ENCODE data around the gene AGAP3. TPM values are rescaled to one million over a fixed set of nuclear protein-coding genes. Genes with fewer than 3 reads are reported as not detected.

AGAP3 gene
- total RNA-seq, 1 experiment from 2014 or later = 115 TPM

DNA sequence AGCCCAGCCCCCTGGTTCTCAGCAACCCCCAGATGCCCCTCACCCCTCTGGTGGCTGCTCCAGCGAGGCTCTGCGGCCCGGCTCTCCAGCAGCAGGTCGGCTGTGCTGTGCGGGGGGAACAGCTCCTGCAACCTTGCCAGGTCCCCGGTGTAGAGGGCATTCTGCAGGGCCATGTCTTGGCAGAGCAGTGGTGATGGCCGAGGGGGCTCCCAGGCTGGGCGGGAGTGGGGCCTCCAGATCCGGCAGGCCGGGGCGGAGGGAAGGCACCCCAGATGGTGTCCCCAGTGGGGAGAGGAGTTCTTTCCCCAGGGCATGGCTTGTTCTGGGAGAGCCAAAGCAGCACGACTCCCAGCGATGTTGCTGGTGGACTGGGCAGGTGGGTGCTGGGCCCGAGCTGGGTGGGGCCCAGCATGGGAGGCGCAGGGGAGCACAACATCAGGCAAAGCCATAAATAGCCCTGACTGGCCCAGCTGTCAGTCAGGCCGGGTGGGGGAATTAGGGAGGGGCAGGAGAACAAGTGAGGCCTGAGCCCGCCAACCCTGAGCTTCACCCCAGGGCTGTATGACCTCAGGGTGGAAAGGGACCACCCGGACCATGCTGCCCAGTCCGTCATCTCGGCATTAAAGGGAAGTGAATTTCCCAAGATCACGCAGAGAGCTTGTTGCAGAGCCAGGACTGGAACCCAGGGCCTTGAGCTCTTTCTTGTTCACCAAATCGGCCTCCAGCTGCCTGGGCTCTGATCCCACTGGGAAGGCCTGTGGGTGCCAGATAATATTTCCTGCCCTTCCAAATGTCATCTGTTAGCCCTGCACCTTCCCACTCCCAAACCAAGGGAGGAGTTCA, 101.4 kb downstream of the AGAP3 start:
- POLR2A ChIA-PET (ENCODE audit: low non-redundant PET) = no interaction called here
- intact Hi-C loops (cut with micrococcal nuclease; ENCODE audit: unreplicated experiment) = no loop called here
- no peak for DNase-seq (ENCODE audit: low spot score)
- H3K27ac ChIP-seq (ENCODE audit: low read depth, low read length, poor library complexity, severe bottlenecking) = no peak overlapping the region
- no peaks in the 10 kb centered on the region for H3K4me1 ChIP-seq (ENCODE audit: insufficient read depth, low read length, poor library complexity, severe bottlenecking)
- no peaks in the 10 kb centered on the region for H3K36me3 ChIP-seq (ENCODE audit: insufficient read depth, low read length, poor library complexity, severe bottlenecking)
- TF ChIP-seq, protein P1, sequence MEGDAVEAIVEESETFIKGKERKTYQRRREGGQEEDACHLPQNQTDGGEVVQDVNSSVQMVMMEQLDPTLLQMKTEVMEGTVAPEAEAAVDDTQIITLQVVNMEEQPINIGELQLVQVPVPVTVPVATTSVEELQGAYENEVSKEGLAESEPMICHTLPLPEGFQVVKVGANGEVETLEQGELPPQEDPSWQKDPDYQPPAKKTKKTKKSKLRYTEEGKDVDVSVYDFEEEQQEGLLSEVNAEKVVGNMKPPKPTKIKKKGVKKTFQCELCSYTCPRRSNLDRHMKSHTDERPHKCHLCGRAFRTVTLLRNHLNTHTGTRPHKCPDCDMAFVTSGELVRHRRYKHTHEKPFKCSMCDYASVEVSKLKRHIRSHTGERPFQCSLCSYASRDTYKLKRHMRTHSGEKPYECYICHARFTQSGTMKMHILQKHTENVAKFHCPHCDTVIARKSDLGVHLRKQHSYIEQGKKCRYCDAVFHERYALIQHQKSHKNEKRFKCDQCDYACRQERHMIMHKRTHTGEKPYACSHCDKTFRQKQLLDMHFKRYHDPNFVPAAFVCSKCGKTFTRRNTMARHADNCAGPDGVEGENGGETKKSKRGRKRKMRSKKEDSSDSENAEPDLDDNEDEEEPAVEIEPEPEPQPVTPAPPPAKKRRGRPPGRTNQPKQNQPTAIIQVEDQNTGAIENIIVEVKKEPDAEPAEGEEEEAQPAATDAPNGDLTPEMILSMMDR (conservative IDR thresholded peaks at IDR 0.05; ENCODE audit: low read depth, low read length) = no peak
- TF ChIP-seq EZH2 (IDR thresholded peaks at IDR 0.05; ENCODE audit: borderline replicate concordance, low read depth, low read length, poor library complexity, severe bottlenecking) = no peak
- CTCF ChIA-PET = no interaction called here
- no peaks in the 10 kb centered on the region for H3K9me3 ChIP-seq (ENCODE audit: low read depth, low read length, poor library complexity, severe bottlenecking)
- no peak overlapping the region for H3K4me3 ChIP-seq (ENCODE audit: low read depth, low read length, poor library complexity, severe bottlenecking)
- H3K27me3 ChIP-seq (replicated peaks; ENCODE audit: insufficient read depth, low read depth, low read length, poor library complexity) = no peaks in the 10 kb centered on the region
- BruUV-seq (replicated peaks) = no TSS peak

DNA sequence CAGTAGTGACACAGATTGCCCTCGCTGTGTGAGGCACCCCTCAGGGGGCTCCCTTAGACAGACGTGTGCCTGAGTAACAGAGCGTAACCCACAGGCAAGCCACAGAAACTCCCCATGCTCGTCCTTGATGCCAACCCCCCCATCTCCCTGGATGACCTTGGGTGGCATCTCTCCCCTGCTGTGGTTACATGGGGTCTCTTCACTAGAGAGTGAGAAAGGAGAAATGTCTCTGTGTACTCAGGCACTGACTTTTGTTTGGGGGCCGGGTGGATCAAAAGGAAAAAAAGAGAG, 101.9 kb downstream of the AGAP3 start:
- H3K4me1 ChIP-seq (ENCODE audit: insufficient read depth, low read length, poor library complexity, severe bottlenecking) = no peaks in the 10 kb centered on the region
- H3K4me3 ChIP-seq (ENCODE audit: low read depth, low read length, poor library complexity, severe bottlenecking) = no peak overlapping the region
- no TSS peak for BruUV-seq (replicated peaks)
- ChIA-PET POLR2A (ENCODE audit: low non-redundant PET) (no interaction called here), CTCF (no interaction called here)
- no peak for TF ChIP-seq EZH2 (IDR thresholded peaks at IDR 0.05; ENCODE audit: borderline replicate concordance, low read depth, low read length, poor library complexity, severe bottlenecking)
- TF ChIP-seq, protein P1 (conservative IDR thresholded peaks at IDR 0.05; ENCODE audit: low read depth, low read length) = no peak
- H3K36me3 ChIP-seq (ENCODE audit: insufficient read depth, low read length, poor library complexity, severe bottlenecking) = no peaks in the 10 kb centered on the region
- H3K27me3 ChIP-seq (replicated peaks; ENCODE audit: insufficient read depth, low read depth, low read length, poor library complexity) = no peaks in the 10 kb centered on the region
- no peaks in the 10 kb centered on the region for H3K9me3 ChIP-seq (ENCODE audit: low read depth, low read length, poor library complexity, severe bottlenecking)
- no peak overlapping the region for H3K27ac ChIP-seq (ENCODE audit: low read depth, low read length, poor library complexity, severe bottlenecking)
- intact Hi-C loops (cut with micrococcal nuclease; ENCODE audit: unreplicated experiment) = no loop called here
- no peak for DNase-seq (ENCODE audit: low spot score)

DNA sequence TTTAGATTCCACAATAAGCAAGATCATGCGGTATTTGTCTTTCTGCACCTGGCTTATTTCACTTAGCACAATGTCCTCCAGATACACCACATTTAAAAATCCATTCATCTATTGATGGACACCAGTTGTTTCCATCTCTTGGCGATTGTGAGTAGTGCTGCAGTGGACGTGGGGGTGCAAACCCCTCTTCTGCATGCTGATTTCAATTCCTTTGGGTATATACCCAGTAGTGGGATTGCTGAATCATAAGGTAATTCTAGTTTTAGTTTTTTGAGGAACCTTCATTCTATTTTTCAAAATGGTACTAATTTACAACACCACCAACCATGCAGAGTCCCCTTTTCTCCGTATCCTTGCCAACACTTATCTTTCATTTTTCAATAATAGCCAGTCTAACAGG, 102.8 kb downstream of the AGAP3 start:
- no peak for TF ChIP-seq EZH2 (IDR thresholded peaks at IDR 0.05; ENCODE audit: borderline replicate concordance, low read depth, low read length, poor library complexity, severe bottlenecking)
- TF ChIP-seq, protein P1 (conservative IDR thresholded peaks at IDR 0.05; ENCODE audit: low read depth, low read length) = no peak
- POLR2A ChIA-PET (ENCODE audit: low non-redundant PET) = no interaction called here
- no peaks in the 10 kb centered on the region for H3K4me1 ChIP-seq (ENCODE audit: insufficient read depth, low read length, poor library complexity, severe bottlenecking)
- no peaks in the 10 kb centered on the region for H3K9me3 ChIP-seq (ENCODE audit: low read depth, low read length, poor library complexity, severe bottlenecking)
- H3K4me3 ChIP-seq (ENCODE audit: low read depth, low read length, poor library complexity, severe bottlenecking) = no peak overlapping the region
- no peak for DNase-seq (ENCODE audit: low spot score)
- no peak overlapping the region for H3K27ac ChIP-seq (ENCODE audit: low read depth, low read length, poor library complexity, severe bottlenecking)
- no peaks in the 10 kb centered on the region for H3K27me3 ChIP-seq (replicated peaks; ENCODE audit: insufficient read depth, low read depth, low read length, poor library complexity)
- intact Hi-C loops (cut with micrococcal nuclease; ENCODE audit: unreplicated experiment) = no loop called here
- H3K36me3 ChIP-seq (ENCODE audit: insufficient read depth, low read length, poor library complexity, severe bottlenecking) = no peaks in the 10 kb centered on the region
- BruUV-seq (replicated peaks) = no TSS peak
- CTCF ChIA-PET = no interaction called here
